H1 (cell line): ENCODE results near the gene KLHL29. TPM values are rescaled to one million over a fixed set of nuclear protein-coding genes. Genes with fewer than 3 reads are reported as not detected.

ENCODE experiments used
- BACH1 ChIP-seq: IDR thresholded peaks from 2 replicates; pipeline ENCODE4 v1.6.1; 2012; ENCODE audit warnings: low read length, improper control_type of control experiment
- BRCA1 ChIP-seq: IDR thresholded peaks from 2 replicates; pipeline ENCODE4 v1.6.1; 2012; ENCODE audit warnings: low read depth, low read length, improper control_type of control experiment
- EP300 ChIP-seq, 2 experiments: IDR thresholded peaks; 1 replicate in 1 of 2; 2 replicates in 1 of 2; pipeline ENCODE4 v1.6.1; 2011 to 2012; ENCODE audit warnings: low read depth in 2 of 2, low read length in 2 of 2, mild to moderate bottlenecking in 2 of 2, borderline replicate concordance in 1 of 2, inconsistent platforms in 1 of 2, moderate library complexity in 1 of 2
- HDAC6 ChIP-seq: IDR thresholded peaks from one replicate; pipeline ENCODE4 v1.7.1; 2012; ENCODE audit warnings: low read depth, mild to moderate bottlenecking, inconsistent platforms, low read length, moderate library complexity
- MAFK ChIP-seq: IDR thresholded peaks from 2 replicates; pipeline ENCODE4 v1.6.1; 2012; ENCODE audit warnings: low read depth, mild to moderate bottlenecking, improper control_type of control experiment, low read length
- POLR2AphosphoS5 ChIP-seq: IDR thresholded peaks from 2 replicates; pipeline ENCODE4 v1.6.1; 2011; ENCODE audit warnings: low read depth, low read length
- SP2 ChIP-seq: IDR thresholded peaks from 2 replicates; pipeline ENCODE4 v1.6.1; 2012; ENCODE audit warnings: mild to moderate bottlenecking, low read length, inconsistent platforms
- TBP ChIP-seq: IDR thresholded peaks from 2 replicates; pipeline ENCODE4 v1.6.1; 2011; ENCODE audit warnings: low read depth, low read length, improper control_type of control experiment
- YY1 ChIP-seq: IDR thresholded peaks from 2 replicates; pipeline ENCODE4 v1.6.1; 2011; ENCODE audit warnings: low read depth, mild to moderate bottlenecking, low read length
- polyA plus RNA-seq, 7 experiments: library from polyadenylated mRNA; depleted of rRNA in 3 of 7; stranded (reverse) in 5 of 7; unstranded in 2 of 7; fragments of >200 nt in 5 of 7; fragments of 200-250 nt in 2 of 7; gene quantifications; 1 replicate in 5 of 7; 2 replicates in 1 of 7; 4 replicates in 1 of 7; pipeline versions ENCODE4 v1.2.1 to v1.2.3, GENCODE V29; 2011 to 2013; ENCODE audit warnings: missing spikeins in 2 of 7, mixed read lengths in 2 of 7
- total RNA-seq: library from RNA; stranded (reverse); fragmentation: NEBNext Ultra II Directional; extraction: Animal tissue kit (Norgen Biotek cat#: 25700); gene quantifications from 2 replicates; pipeline ENCODE4 v1.2.1, GENCODE V29; 2021
- TF ChIP-seq, protein P1 (sequence below): fragments of 300-600 bp; sonication (generic); IDR thresholded peaks from 2 replicates; pipeline ENCODE4 v1.7.1; 2012; ENCODE audit warnings: low read length, moderate library complexity, mild to moderate bottlenecking, inconsistent platforms; ENCODE audit not compliant: insufficient replicate concordance
- TF ChIP-seq, protein P2 (sequence below): IDR thresholded peaks from 2 replicates; pipeline ENCODE4 v1.6.1; 2011; ENCODE audit warnings: low read depth, mild to moderate bottlenecking, low read length; ENCODE audit not compliant: insufficient read depth

Gene KLHL29
- total and polyA plus RNA-seq, 2 of the 8 experiments (the other 6 are each of a cell fraction or from before 2014, with no cell fraction given), result 1.1 to 4.7 TPM

GRCh38 chr2:23506531-23507266 is 121.7 kb downstream of the KLHL29 start (continued):
- TF ChIP-seq, protein P1, sequence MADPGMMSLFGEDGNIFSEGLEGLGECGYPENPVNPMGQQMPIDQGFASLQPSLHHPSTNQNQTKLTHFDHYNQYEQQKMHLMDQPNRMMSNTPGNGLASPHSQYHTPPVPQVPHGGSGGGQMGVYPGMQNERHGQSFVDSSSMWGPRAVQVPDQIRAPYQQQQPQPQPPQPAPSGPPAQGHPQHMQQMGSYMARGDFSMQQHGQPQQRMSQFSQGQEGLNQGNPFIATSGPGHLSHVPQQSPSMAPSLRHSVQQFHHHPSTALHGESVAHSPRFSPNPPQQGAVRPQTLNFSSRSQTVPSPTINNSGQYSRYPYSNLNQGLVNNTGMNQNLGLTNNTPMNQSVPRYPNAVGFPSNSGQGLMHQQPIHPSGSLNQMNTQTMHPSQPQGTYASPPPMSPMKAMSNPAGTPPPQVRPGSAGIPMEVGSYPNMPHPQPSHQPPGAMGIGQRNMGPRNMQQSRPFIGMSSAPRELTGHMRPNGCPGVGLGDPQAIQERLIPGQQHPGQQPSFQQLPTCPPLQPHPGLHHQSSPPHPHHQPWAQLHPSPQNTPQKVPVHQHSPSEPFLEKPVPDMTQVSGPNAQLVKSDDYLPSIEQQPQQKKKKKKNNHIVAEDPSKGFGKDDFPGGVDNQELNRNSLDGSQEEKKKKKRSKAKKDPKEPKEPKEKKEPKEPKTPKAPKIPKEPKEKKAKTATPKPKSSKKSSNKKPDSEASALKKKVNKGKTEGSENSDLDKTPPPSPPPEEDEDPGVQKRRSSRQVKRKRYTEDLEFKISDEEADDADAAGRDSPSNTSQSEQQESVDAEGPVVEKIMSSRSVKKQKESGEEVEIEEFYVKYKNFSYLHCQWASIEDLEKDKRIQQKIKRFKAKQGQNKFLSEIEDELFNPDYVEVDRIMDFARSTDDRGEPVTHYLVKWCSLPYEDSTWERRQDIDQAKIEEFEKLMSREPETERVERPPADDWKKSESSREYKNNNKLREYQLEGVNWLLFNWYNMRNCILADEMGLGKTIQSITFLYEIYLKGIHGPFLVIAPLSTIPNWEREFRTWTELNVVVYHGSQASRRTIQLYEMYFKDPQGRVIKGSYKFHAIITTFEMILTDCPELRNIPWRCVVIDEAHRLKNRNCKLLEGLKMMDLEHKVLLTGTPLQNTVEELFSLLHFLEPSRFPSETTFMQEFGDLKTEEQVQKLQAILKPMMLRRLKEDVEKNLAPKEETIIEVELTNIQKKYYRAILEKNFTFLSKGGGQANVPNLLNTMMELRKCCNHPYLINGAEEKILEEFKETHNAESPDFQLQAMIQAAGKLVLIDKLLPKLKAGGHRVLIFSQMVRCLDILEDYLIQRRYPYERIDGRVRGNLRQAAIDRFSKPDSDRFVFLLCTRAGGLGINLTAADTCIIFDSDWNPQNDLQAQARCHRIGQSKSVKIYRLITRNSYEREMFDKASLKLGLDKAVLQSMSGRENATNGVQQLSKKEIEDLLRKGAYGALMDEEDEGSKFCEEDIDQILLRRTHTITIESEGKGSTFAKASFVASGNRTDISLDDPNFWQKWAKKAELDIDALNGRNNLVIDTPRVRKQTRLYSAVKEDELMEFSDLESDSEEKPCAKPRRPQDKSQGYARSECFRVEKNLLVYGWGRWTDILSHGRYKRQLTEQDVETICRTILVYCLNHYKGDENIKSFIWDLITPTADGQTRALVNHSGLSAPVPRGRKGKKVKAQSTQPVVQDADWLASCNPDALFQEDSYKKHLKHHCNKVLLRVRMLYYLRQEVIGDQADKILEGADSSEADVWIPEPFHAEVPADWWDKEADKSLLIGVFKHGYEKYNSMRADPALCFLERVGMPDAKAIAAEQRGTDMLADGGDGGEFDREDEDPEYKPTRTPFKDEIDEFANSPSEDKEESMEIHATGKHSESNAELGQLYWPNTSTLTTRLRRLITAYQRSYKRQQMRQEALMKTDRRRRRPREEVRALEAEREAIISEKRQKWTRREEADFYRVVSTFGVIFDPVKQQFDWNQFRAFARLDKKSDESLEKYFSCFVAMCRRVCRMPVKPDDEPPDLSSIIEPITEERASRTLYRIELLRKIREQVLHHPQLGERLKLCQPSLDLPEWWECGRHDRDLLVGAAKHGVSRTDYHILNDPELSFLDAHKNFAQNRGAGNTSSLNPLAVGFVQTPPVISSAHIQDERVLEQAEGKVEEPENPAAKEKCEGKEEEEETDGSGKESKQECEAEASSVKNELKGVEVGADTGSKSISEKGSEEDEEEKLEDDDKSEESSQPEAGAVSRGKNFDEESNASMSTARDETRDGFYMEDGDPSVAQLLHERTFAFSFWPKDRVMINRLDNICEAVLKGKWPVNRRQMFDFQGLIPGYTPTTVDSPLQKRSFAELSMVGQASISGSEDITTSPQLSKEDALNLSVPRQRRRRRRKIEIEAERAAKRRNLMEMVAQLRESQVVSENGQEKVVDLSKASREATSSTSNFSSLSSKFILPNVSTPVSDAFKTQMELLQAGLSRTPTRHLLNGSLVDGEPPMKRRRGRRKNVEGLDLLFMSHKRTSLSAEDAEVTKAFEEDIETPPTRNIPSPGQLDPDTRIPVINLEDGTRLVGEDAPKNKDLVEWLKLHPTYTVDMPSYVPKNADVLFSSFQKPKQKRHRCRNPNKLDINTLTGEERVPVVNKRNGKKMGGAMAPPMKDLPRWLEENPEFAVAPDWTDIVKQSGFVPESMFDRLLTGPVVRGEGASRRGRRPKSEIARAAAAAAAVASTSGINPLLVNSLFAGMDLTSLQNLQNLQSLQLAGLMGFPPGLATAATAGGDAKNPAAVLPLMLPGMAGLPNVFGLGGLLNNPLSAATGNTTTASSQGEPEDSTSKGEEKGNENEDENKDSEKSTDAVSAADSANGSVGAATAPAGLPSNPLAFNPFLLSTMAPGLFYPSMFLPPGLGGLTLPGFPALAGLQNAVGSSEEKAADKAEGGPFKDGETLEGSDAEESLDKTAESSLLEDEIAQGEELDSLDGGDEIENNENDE, result no peak
- TF ChIP-seq, protein P2, sequence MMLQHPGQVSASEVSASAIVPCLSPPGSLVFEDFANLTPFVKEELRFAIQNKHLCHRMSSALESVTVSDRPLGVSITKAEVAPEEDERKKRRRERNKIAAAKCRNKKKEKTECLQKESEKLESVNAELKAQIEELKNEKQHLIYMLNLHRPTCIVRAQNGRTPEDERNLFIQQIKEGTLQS, result no peak
- TF ChIP-seq BRCA1, result no peak
- no peak for TF ChIP-seq MAFK
- TF ChIP-seq TBP, result no peak
- no peak for TF ChIP-seq BACH1
- TF ChIP-seq EP300 (IDR thresholded peaks at IDR 0.05; ENCODE audit: borderline replicate concordance in 1 of 2, low read depth in 2 of 2, low read length in 2 of 2), result no peak
- TF ChIP-seq SP2, result no peak
- no peak for TF ChIP-seq HDAC6
- no peak for TF ChIP-seq YY1
- TF ChIP-seq POLR2AphosphoS5, result no peak
